A673 (cell line): Measurements from ENCODE around the gene TBC1D22A. TPM values are rescaled to one million over a fixed set of nuclear protein-coding genes. Genes with fewer than 3 reads are reported as not detected.

ENCODE experiments used
- BruUV-seq: library from RNA; stranded (reverse); fragments of 400-500 nt; replicated peaks from 2 replicates; lab custom pipeline; 2021; lab: Mats Ljungman, UMichigan
- CTCF ChIA-PET: fragments of 300-600 bp; sonication (Branson Sonifier 250); formaldehyde crosslinking; loops from one replicate; lab custom pipeline; 2022; ENCODE audit warnings: antibody characterized with exemption; lab: Charles Lee
- POLR2A ChIA-PET: fragments of 300-600 bp; sonication (Branson Sonifier 250); formaldehyde crosslinking; loops from one replicate; lab custom pipeline; 2022; ENCODE audit warnings: antibody characterized with exemption; ENCODE audit not compliant: low non-redundant PET; lab: Charles Lee
- DNase-seq: peaks from one replicate; pipeline ENCODE4 v3.0.0-alpha.2; 2015; ENCODE audit warnings: low spot score
- H3K27ac ChIP-seq: fragments of 200-600 bp; sonication (generic); 2 replicates; pipeline ENCODE4 v1.5.1; 2016; ENCODE audit warnings: mixed run types, low read depth, mild to moderate bottlenecking, mixed read lengths, antibody characterized with exemption, low read length; ENCODE audit not compliant: poor library complexity, severe bottlenecking
- H3K27me3 ChIP-seq: fragments of 200-600 bp; sonication (generic); replicated peaks from 2 replicates; pipeline ENCODE4 v1.6.1; 2017; ENCODE audit warnings: mixed run types, low read depth, mild to moderate bottlenecking, mixed read lengths, antibody characterized with exemption, low read length; ENCODE audit not compliant: insufficient read depth, poor library complexity
- H3K36me3 ChIP-seq: fragments of 200-600 bp; sonication (generic); 2 replicates; pipeline ENCODE4 v1.6.1; 2016; ENCODE audit warnings: mixed run types, mild to moderate bottlenecking, mixed read lengths, antibody characterized with exemption, low read length; ENCODE audit not compliant: insufficient read depth, poor library complexity, severe bottlenecking
- H3K4me1 ChIP-seq: fragments of 200-600 bp; sonication (generic); 2 replicates; pipeline ENCODE4 v1.6.1; 2017; ENCODE audit warnings: mixed run types, mild to moderate bottlenecking, mixed read lengths, antibody characterized with exemption, low read length; ENCODE audit not compliant: insufficient read depth, poor library complexity, severe bottlenecking
- H3K4me3 ChIP-seq: fragments of 200-600 bp; sonication (generic); 2 replicates; pipeline ENCODE4 v1.5.1; 2016; ENCODE audit warnings: low read depth, mixed run types, mild to moderate bottlenecking, mixed read lengths, low read length; ENCODE audit not compliant: poor library complexity, severe bottlenecking
- H3K9me3 ChIP-seq: fragments of 200-600 bp; sonication (generic); 2 replicates; pipeline ENCODE4 v1.6.1; 2016; ENCODE audit warnings: mixed run types, low read depth, mild to moderate bottlenecking, mixed read lengths, antibody characterized with exemption, low read length; ENCODE audit not compliant: poor library complexity, severe bottlenecking
- CTCF ChIP-seq: fragments of 300-800, 200-600 bp; sonication (generic); conservative IDR thresholded peaks from 2 replicates; pipeline ENCODE4 v1.5.1; 2017; ENCODE audit warnings: low read depth, mild to moderate bottlenecking, antibody characterized with exemption, low read length, moderate library complexity, mixed read lengths
- EZH2 ChIP-seq: fragments of 200-600 bp; sonication (generic); IDR thresholded peaks from 2 replicates; pipeline ENCODE4 v1.6.1; 2017; ENCODE audit warnings: borderline replicate concordance, low read depth, mild to moderate bottlenecking, mixed read lengths, antibody characterized with exemption, low read length; ENCODE audit not compliant: poor library complexity, severe bottlenecking
- intact Hi-C: fragments of 100-400 bp; cut with micrococcal nuclease; formaldehyde crosslinking; loops from one replicate; pipeline ENCODE4 v1.10.0; 2022; ENCODE audit not compliant: unreplicated experiment
- total RNA-seq: library from RNA; stranded (reverse); gene quantifications from 2 replicates; pipeline ENCODE4 v1.2.3, GENCODE V29; 2021

TBC1D22A gene
- total RNA-seq, 1 experiment from 2014 or later = 22.5 TPM

GRCh38 chr22:46770151-46770641 lies 7.7 kb downstream of the TBC1D22A start:
- no peaks in the 10 kb centered on the region for H3K27me3 ChIP-seq
- no peak overlapping the region for H3K4me3 ChIP-seq
- no peaks in the 10 kb centered on the region for H3K9me3 ChIP-seq
- intact Hi-C loops = no loop called here
- TF ChIP-seq EZH2 = no peak
- no peak overlapping the region for H3K27ac ChIP-seq
- peaks cover 17% of the 10 kb centered on the region for H3K4me1 ChIP-seq
- DNase-seq = no peak
- CTCF ChIA-PET = no interaction called here
- BruUV-seq = no TSS peak
- H3K36me3 ChIP-seq = no peaks in the 10 kb centered on the region
- POLR2A ChIA-PET = no interaction called here

GRCh38 chr22:46770726-46771125 lies 8.3 kb downstream of the TBC1D22A start:
- DNase-seq = no peak
- ChIA-PET CTCF (no interaction called here), POLR2A (no interaction called here)
- no TSS peak for BruUV-seq
- no peak overlapping the region for H3K4me3 ChIP-seq
- TF ChIP-seq EZH2 (no peak), CTCF (no peak)
- peaks cover 17% of the 10 kb centered on the region for H3K4me1 ChIP-seq
- H3K27me3 ChIP-seq = no peaks in the 10 kb centered on the region
- H3K36me3 ChIP-seq = no peaks in the 10 kb centered on the region
- no peak overlapping the region for H3K27ac ChIP-seq
- H3K9me3 ChIP-seq = no peaks in the 10 kb centered on the region
- intact Hi-C loops = no loop called here

- BruUV-seq = no TSS peak
- Histone ChIP-seq H3K27me3 (no peaks in the 10 kb centered on the region), H3K36me3 (no peaks in the 10 kb centered on the region), H3K4me3 (no peak overlapping the region), H3K27ac (no peak overlapping the region), H3K9me3 (no peaks in the 10 kb centered on the region), H3K4me1 (peaks cover 26% of the 10 kb centered on the region)
- no peak for TF ChIP-seq CTCF
- TF ChIP-seq EZH2 = no peak
- no peak for DNase-seq
- CTCF ChIA-PET = no interaction called here
- POLR2A ChIA-PET = no interaction called here
- intact Hi-C loops = no loop called here
These were observed 10.6 kb downstream of the TBC1D22A start for GRCh38 chr22:46773076-46773475.
